B cell (primary cell): ENCODE measurements around the gene RAB4A. TPM values are rescaled to one million over a fixed set of nuclear protein-coding genes. Genes with fewer than 3 reads are reported as not detected.

Experiments
- ATAC-seq: fragments of 200-7000 bp; cut with Tn5 transposase; one replicate; pipeline ENCODE4 v1.10.0; 2021; ENCODE audit warnings: low read depth, mild to moderate bottlenecking, moderate number of reproducible peaks, moderate library complexity
- CTCF ChIA-PET: fragments of 350-600 bp; sonication (Branson Sonifier 250); formaldehyde crosslinking; loops from one replicate; lab custom pipeline; 2021; ENCODE audit warnings: antibody characterized with exemption, inconsistent platforms; lab: Charles Lee
- POLR2A ChIA-PET: fragments of 350-600 bp; sonication (Branson Sonifier 250); formaldehyde crosslinking; loops from one replicate; lab custom pipeline; 2021; ENCODE audit warnings: antibody characterized with exemption; lab: Charles Lee
- DNase-seq: peaks from one replicate; pipeline ENCODE4 v3.0.0; 2013
- H2AFZ ChIP-seq: 2 replicates; pipeline ENCODE4 v1.6.1; 2012; ENCODE audit warnings: mild to moderate bottlenecking, low read depth, low read length; ENCODE audit not compliant: insufficient read depth, poor library complexity, severe bottlenecking
- H3K27ac ChIP-seq, 2 donors: 1 replicate in 1 of 2; 2 replicates in 1 of 2; pipeline ENCODE4 v1.5.1; 2012 to 2013; ENCODE audit warnings: low read length in 2 of 2, mild to moderate bottlenecking in 2 of 2, moderate library complexity in 1 of 2
- H3K27me3 ChIP-seq, 4 experiments: fragments of 200-600 bp in 1 of 4; sonication (generic) in 1 of 4; replicated peaks in 1 of 4; 1 replicate in 2 of 4; 2 replicates in 2 of 4; pipeline versions ENCODE4 v1.6.1 to v1.7.0; 2013 to 2016; ENCODE audit warnings: low read length in 3 of 4, mild to moderate bottlenecking in 2 of 4, mixed read lengths in 1 of 4, moderate library complexity in 1 of 4; ENCODE audit not compliant: insufficient read depth in 4 of 4, control insufficient read depth in 3 of 4; ENCODE audit errors: control extremely low read depth in 1 of 4
- H3K36me3 ChIP-seq, 2 experiments: replicated peaks in 1 of 2; 1 replicate in 1 of 2; 2 replicates in 1 of 2; pipeline versions ENCODE4 v1.6.1 to v1.7.1; 2013; ENCODE audit warnings: low read length in 1 of 2; ENCODE audit not compliant: insufficient read depth in 2 of 2, control insufficient read depth in 1 of 2; ENCODE audit errors: control extremely low read depth in 1 of 2, extremely low read depth in 1 of 2
- H3K4me1 ChIP-seq, 2 donors: fragments of 200-600 bp in 1 of 2; sonication (generic) in 1 of 2; 1 replicate in 1 of 2; 2 replicates in 1 of 2; pipeline versions ENCODE4 v1.5.1 to v1.6.1; 2013 to 2017; ENCODE audit warnings: low read length in 2 of 2; ENCODE audit not compliant: control insufficient read depth in 2 of 2, insufficient read depth in 2 of 2
- H3K4me2 ChIP-seq: replicated peaks from 2 replicates; pipeline ENCODE3; 2012; ENCODE audit warnings: mild to moderate bottlenecking, low read depth, low read length; ENCODE audit not compliant: poor library complexity, severe bottlenecking
- H3K4me3 ChIP-seq, 5 experiments: fragments of 200-600 bp in 1 of 5; sonication (generic) in 1 of 5; 1 replicate in 3 of 5; 2 replicates in 2 of 5; pipeline versions ENCODE4 v1.5.1 to v1.7.0; 2011 to 2016; ENCODE audit warnings: low read length in 4 of 5, mild to moderate bottlenecking in 4 of 5, low read depth in 2 of 5, control low read depth in 1 of 5, moderate library complexity in 1 of 5; ENCODE audit not compliant: insufficient read depth in 1 of 5; ENCODE audit errors: control extremely low read depth in 1 of 5, extremely low read depth in 1 of 5
- H3K79me2 ChIP-seq: fragments of 200-600 bp; sonication (generic); one replicate; pipeline ENCODE4 v1.6.0; 2016; ENCODE audit warnings: low read length; ENCODE audit not compliant: control insufficient read depth, insufficient read depth
- H3K9ac ChIP-seq: fragments of 200-600 bp; sonication (generic); 2 replicates; pipeline ENCODE4 v1.6.1; 2017; ENCODE audit warnings: mild to moderate bottlenecking, low read length, moderate library complexity
- H3K9me3 ChIP-seq, 3 donors: one replicate each; pipeline versions ENCODE4 v1.6.1 to v1.7.1; 2013; ENCODE audit warnings: low read length in 2 of 3; ENCODE audit not compliant: control insufficient read depth in 2 of 3, insufficient read depth in 1 of 3; ENCODE audit errors: control extremely low read depth in 1 of 3
- H4K20me1 ChIP-seq: 2 replicates; pipeline ENCODE4 v1.6.0; 2012; ENCODE audit warnings: mild to moderate bottlenecking, low read length; ENCODE audit not compliant: insufficient read depth, control insufficient read depth, poor library complexity, severe bottlenecking
- H3K27ac Mint-ChIP-seq: one replicate; pipeline ENCODE4 v1.8.0; 2021; ENCODE audit warnings: mixed read lengths
- H3K27me3 Mint-ChIP-seq: one replicate; pipeline ENCODE4 v1.8.0; 2021; ENCODE audit warnings: mixed read lengths
- H3K4me1 Mint-ChIP-seq: one replicate; pipeline ENCODE4 v1.8.0; 2021; ENCODE audit warnings: mixed read lengths
- H3K4me3 Mint-ChIP-seq: one replicate; pipeline ENCODE4 v1.8.0; 2021; ENCODE audit warnings: mixed read lengths
- H3K9me3 Mint-ChIP-seq: one replicate; pipeline ENCODE4 v1.8.0; 2022; ENCODE audit warnings: mixed read lengths; ENCODE audit not compliant: insufficient read depth
- CTCF ChIP-seq: fragments of 200-600 bp; IDR thresholded peaks from one replicate; pipeline ENCODE4 v1.8.0; 2022; ENCODE audit warnings: antibody characterized with exemption, mild to moderate bottlenecking
- EZH2 ChIP-seq: IDR thresholded peaks from 2 replicates; pipeline ENCODE4 v1.6.1; 2012; ENCODE audit warnings: borderline replicate concordance, low read depth, mild to moderate bottlenecking, moderate library complexity, low read length; ENCODE audit not compliant: insufficient read depth, poor library complexity, severe bottlenecking
- WGBS: methylation state at CpG from one replicate; pipeline ENCODE4 v1.1.5; 2013; ENCODE audit warnings: missing lambda C conversion rate; ENCODE audit not compliant: insufficient coverage; 5-methylcytosine and 5-hydroxymethylcytosine counted together
- intact Hi-C: fragments of 100-400 bp; cut with micrococcal nuclease; formaldehyde crosslinking; loops from one replicate; pipeline ENCODE4 v1.10.0; 2022
- polyA plus RNA-seq: library from polyadenylated mRNA; depleted of rRNA; stranded (reverse); fragments of >200 nt; gene quantifications from 2 replicates; pipeline ENCODE4 v1.2.3, GENCODE V29; 2012
- total RNA-seq, 2 donors: library from RNA; stranded (reverse); fragments of 120-200 nt in 1 of 2; gene quantifications; 1 replicate in 1 of 2; 2 replicates in 1 of 2; pipeline versions ENCODE4 v1.2.3 to v1.2.4, GENCODE V29; 2013 to 2022

RAB4A gene
- total and polyA plus RNA-seq, 2 donors (not counting 1 experiment from before 2014, with no cell fraction given), result 14.7 to 49.7 TPM

GRCh38 chr1:229234870-229235472, 35.9 kb upstream of the RAB4A start:
- no peaks in the 10 kb centered on the region for H4K20me1 ChIP-seq
- no peak for TF ChIP-seq EZH2
- TF ChIP-seq CTCF, result no peak
- WGBS, result 97% methylated on average over 10 of the region's 13 CpGs
- Mint-ChIP-seq H3K4me3 (no peak overlapping the region), H3K9me3 (no peaks in the 10 kb centered on the region), H3K4me1 (peaks cover 6% of the 10 kb centered on the region), H3K27me3 (peaks cover 55% of the 10 kb centered on the region), H3K27ac (no peak overlapping the region)
- ChIA-PET CTCF (no interaction called here), POLR2A (no interaction called here)
- intact Hi-C loops, result loop anchor here (5.0 kb wide), 1 partner anchor 733 kb away; no protein-coding TSS in a partner anchor
- no peak overlapping the region for H3K27ac ChIP-seq
- no peaks in the 10 kb centered on the region for H3K79me2 ChIP-seq
- DNase-seq (no peak), ATAC-seq (no peak)
- H2AFZ ChIP-seq, result no peak overlapping the region
- peaks cover 0 to 25% (median 10%) of the 10 kb centered on the region in 4 experiments for H3K27me3 ChIP-seq
- no peaks in the 10 kb centered on the region for H3K4me1 ChIP-seq
- H3K9ac ChIP-seq, result no peak overlapping the region
- no peak overlapping the region for H3K4me2 ChIP-seq
- no peak overlapping the region for H3K4me3 ChIP-seq
- peaks cover 0 to 5% (median 0%) of the 10 kb centered on the region in 3 donors for H3K9me3 ChIP-seq
- no peaks in the 10 kb centered on the region for H3K36me3 ChIP-seq

GRCh38 chr1:229237320-229237719, 33.6 kb upstream of the RAB4A start:
- Histone ChIP-seq H3K9ac (no peak overlapping the region), H3K27ac (no peak overlapping the region), H3K4me3 (no peak overlapping the region), H3K4me1 (no peaks in the 10 kb centered on the region), H3K4me2 (no peak overlapping the region), H4K20me1 (no peaks in the 10 kb centered on the region), H3K36me3 (no peaks in the 10 kb centered on the region), H3K79me2 (no peaks in the 10 kb centered on the region), H2AFZ (no peak overlapping the region), H3K27me3 (peaks cover 0 to 6% (median 4%) of the 10 kb centered on the region in 4 experiments), H3K9me3 (peaks cover 0 to 8% (median 0%) of the 10 kb centered on the region in 3 donors)
- CTCF ChIA-PET, result interaction anchor here (0.6 to 2.0 kb wide), 4 partner anchors 8 to 243 kb away, joined by 3 to 12 read pairs (median 4); no protein-coding TSS in a partner anchor
- intact Hi-C loops, result no loop called here
- no peak for DNase-seq
- Mint-ChIP-seq H3K4me3 (no peak overlapping the region), H3K27me3 (peaks cover 36% of the 10 kb centered on the region), H3K9me3 (no peaks in the 10 kb centered on the region), H3K4me1 (no peaks in the 10 kb centered on the region), H3K27ac (no peak overlapping the region)
- no peak for ATAC-seq
- 100% methylated on average over 1 of the region's 2 CpGs for WGBS
- no peak for TF ChIP-seq EZH2
- TF ChIP-seq CTCF, result no peak
- POLR2A ChIA-PET, result no interaction called here
